CD4-positive, alpha-beta T cell treated with Interleukin-15 for 1 hour (primary cell): ENCODE measurements around the gene SAP30L.

Experiments used
- DNase-seq: peaks from one replicate; pipeline ENCODE4 v3.0.0-alpha.2; 2020

Gene SAP30L

GRCh38 chr5:154445422-154446194 is at the start of gene SAP30L:
SAP30L (plus strand) TSS chr5:154445997; CDS start chr5:154446605, 608 bp downstream.
- DNase-seq = peak; percentile 95

GRCh38 chr5:154396128-154396527 is 49.7 kb upstream of the SAP30L start:
- DNase-seq = no peak

- no peak for DNase-seq
Measured at GRCh38 chr5:154397652-154398406, 48.0 kb upstream of the SAP30L start.

GRCh38 chr5:154400678-154401077 is 45.1 kb upstream of the SAP30L start:
- no peak for DNase-seq

GRCh38 chr5:154401355-154401754 is 44.4 kb upstream of the SAP30L start:
- DNase-seq = no peak

GRCh38 chr5:154401931-154402330 is 43.9 kb upstream of the SAP30L start:
- DNase-seq = no peak

GRCh38 chr5:154402611-154403010 is 43.2 kb upstream of the SAP30L start:
- no peak for DNase-seq

- DNase-seq = no peak
Measured at GRCh38 chr5:154403234-154403633, 42.6 kb upstream of the SAP30L start.

GRCh38 chr5:154403776-154404387 is 41.9 kb upstream of the SAP30L start:
- no peak for DNase-seq

- peak; percentile 62 for DNase-seq
Measured at GRCh38 chr5:154405078-154405792, 40.6 kb upstream of the SAP30L start.

- DNase-seq = no peak
Measured at GRCh38 chr5:154406231-154406630, 39.6 kb upstream of the SAP30L start.

- no peak for DNase-seq
Measured at GRCh38 chr5:154406826-154407225, 39.0 kb upstream of the SAP30L start.

- DNase-seq = no peak
Measured at GRCh38 chr5:154408811-154409210, 37.0 kb upstream of the SAP30L start.

- DNase-seq = no peak
Measured at GRCh38 chr5:154409230-154409840, 36.5 kb upstream of the SAP30L start.

GRCh38 chr5:154410008-154410407 is 35.8 kb upstream of the SAP30L start:
- DNase-seq = no peak

GRCh38 chr5:154410786-154411185 is 35.0 kb upstream of the SAP30L start:
- no peak for DNase-seq

- DNase-seq = no peak
Measured at GRCh38 chr5:154411338-154411737, 34.5 kb upstream of the SAP30L start.

- no peak for DNase-seq
Measured at GRCh38 chr5:154412316-154412715, 33.5 kb upstream of the SAP30L start.

- no peak for DNase-seq
Measured at GRCh38 chr5:154412925-154413324, 32.9 kb upstream of the SAP30L start.

GRCh38 chr5:154415114-154415513 is 30.7 kb upstream of the SAP30L start:
- DNase-seq = no peak

- DNase-seq = no peak
Measured at GRCh38 chr5:154418344-154418820, 27.4 kb upstream of the SAP30L start.

GRCh38 chr5:154419236-154419635 is 26.6 kb upstream of the SAP30L start:
- DNase-seq = no peak

- DNase-seq = no peak
Measured at GRCh38 chr5:154421868-154422267, 23.9 kb upstream of the SAP30L start.
